Fibroblast of lung (primary cell): Measurements from ENCODE around the gene ID2.

Source experiments
- CTCF ChIP-seq, 2 donors: IDR thresholded peaks in 1 of 2; conservative IDR thresholded peaks in 1 of 2; 1 replicate in 1 of 2; 2 replicates in 1 of 2; pipeline ENCODE4 v1.5.1; 2011 to 2012; ENCODE audit warnings: low read length in 2 of 2, control low read depth in 1 of 2, inconsistent platforms in 1 of 2, low read depth in 1 of 2, mild to moderate bottlenecking in 1 of 2
- EZH2 ChIP-seq: IDR thresholded peaks from 2 replicates; pipeline ENCODE4 v1.5.1; 2012; ENCODE audit warnings: low read length, control low read depth, mild to moderate bottlenecking; ENCODE audit errors: missing control alignments

DNA sequence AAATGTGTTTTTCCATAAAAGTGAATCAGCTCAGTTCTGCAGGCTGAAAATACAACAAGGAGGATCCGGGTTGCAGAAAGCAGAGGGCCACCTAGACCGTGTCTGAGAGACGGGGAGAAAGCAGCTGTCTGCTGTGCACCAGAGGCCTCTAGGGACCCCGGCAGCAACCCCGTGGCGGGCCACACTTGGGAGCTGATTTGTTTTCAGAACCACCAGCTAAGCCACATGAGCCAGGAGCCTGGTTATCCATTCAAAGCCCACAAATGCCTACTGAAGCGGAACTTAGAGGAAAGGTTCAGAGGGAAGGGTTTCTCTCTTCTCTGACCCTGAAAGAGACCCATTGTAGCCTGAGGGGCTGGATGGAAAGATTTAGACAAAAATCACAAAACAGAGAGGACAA lies 28.4 kb upstream of the ID2 start:
- TF ChIP-seq CTCF (conservative IDR thresholded peaks at IDR 0.05 in 1 of 2, IDR thresholded peaks at IDR 0.05 in 1 of 2; ENCODE audit: low read depth in 1 of 2, low read length in 2 of 2) (no peak), EZH2 (no peak)
